ENCODE results near the gene ATF4.

Gene ATF4

GRCh38 chr22:39520226-39521105 is at the start of gene ATF4:
ATF4 (plus strand) TSS chr22:39520562; CDS start chr22:39521446, 884 bp downstream.
- peak; percentile 88 to 94 for DNase-seq (ENCODE audit: low read depth in 2 of 2)

GRCh38 chr22:39471381-39472141 is 48.8 kb upstream of the ATF4 start:
- DNase-seq (ENCODE audit: low read depth in 2 of 2), result no peak

GRCh38 chr22:39472570-39473556 is 47.5 kb upstream of the ATF4 start:
- DNase-seq (ENCODE audit: low read depth in 2 of 2), result no peak

- no peak for DNase-seq (ENCODE audit: low read depth in 2 of 2)
Measured at GRCh38 chr22:39473851-39474250, 46.5 kb upstream of the ATF4 start.

GRCh38 chr22:39474351-39475111 is 45.8 kb upstream of the ATF4 start:
- DNase-seq (ENCODE audit: low read depth in 2 of 2), result no peak

- no peak for DNase-seq (ENCODE audit: low read depth in 2 of 2)
Measured at GRCh38 chr22:39475337-39475736, 45.0 kb upstream of the ATF4 start.

GRCh38 chr22:39475902-39476301 is 44.5 kb upstream of the ATF4 start:
- DNase-seq (ENCODE audit: low read depth in 2 of 2), result no peak

- DNase-seq (ENCODE audit: low read depth in 2 of 2), result no peak
Measured at GRCh38 chr22:39476664-39477063, 43.7 kb upstream of the ATF4 start.

- no peak for DNase-seq (ENCODE audit: low read depth in 2 of 2)
Measured at GRCh38 chr22:39477542-39477941, 42.8 kb upstream of the ATF4 start.

- DNase-seq (ENCODE audit: low read depth in 2 of 2), result no peak
Measured at GRCh38 chr22:39478441-39478850, 41.9 kb upstream of the ATF4 start.

- DNase-seq (ENCODE audit: low read depth in 2 of 2), result no peak
Measured at GRCh38 chr22:39479254-39479653, 41.1 kb upstream of the ATF4 start.

- DNase-seq (ENCODE audit: low read depth in 2 of 2), result no peak
Measured at GRCh38 chr22:39480557-39480956, 39.8 kb upstream of the ATF4 start.

- DNase-seq (ENCODE audit: low read depth in 2 of 2), result no peak
Measured at GRCh38 chr22:39481054-39481453, 39.3 kb upstream of the ATF4 start.

GRCh38 chr22:39481595-39481994 is 38.8 kb upstream of the ATF4 start:
- DNase-seq (ENCODE audit: low read depth in 2 of 2), result no peak

GRCh38 chr22:39482768-39483167 is 37.6 kb upstream of the ATF4 start:
- DNase-seq (ENCODE audit: low read depth in 2 of 2), result no peak

GRCh38 chr22:39486951-39487825 is 33.2 kb upstream of the ATF4 start:
- DNase-seq (ENCODE audit: low read depth in 2 of 2), result no peak

- DNase-seq (ENCODE audit: low read depth in 2 of 2), result no peak
Measured at GRCh38 chr22:39487826-39488520, 32.4 kb upstream of the ATF4 start.

- DNase-seq (ENCODE audit: low read depth in 2 of 2), result no peak
Measured at GRCh38 chr22:39488563-39489083, 31.7 kb upstream of the ATF4 start.

All from stimulated activated CD4-positive, alpha-beta T cell treated with anti-CD3 and anti-CD28 coated beads, Interleukin-1b, Interleukin-23, amount 100 ng/mL, for 1 hour (primary cell).